Body of pancreas (tissue), 4 donors: ENCODE measurements around the gene SEMA5B.

ENCODE experiments used
- POLR2A ChIP-seq, 3 donors: fragments of 450-650 bp; IDR thresholded peaks; one replicate each; pipeline ENCODE4 v1.6.1; 2016; ENCODE audit warnings: antibody characterized with exemption in 3 of 3, mild to moderate bottlenecking in 2 of 3
- TF ChIP-seq, protein P1 (sequence below), 7 experiments: fragments of 450-650 bp in 4 of 7; fragments of 200-600 bp in 3 of 7; sonication (generic) in 3 of 7; IDR thresholded peaks; one replicate each; pipeline ENCODE4 v1.5.1; 2016 to 2019; ENCODE audit warnings: antibody characterized with exemption in 7 of 7

DNA sequence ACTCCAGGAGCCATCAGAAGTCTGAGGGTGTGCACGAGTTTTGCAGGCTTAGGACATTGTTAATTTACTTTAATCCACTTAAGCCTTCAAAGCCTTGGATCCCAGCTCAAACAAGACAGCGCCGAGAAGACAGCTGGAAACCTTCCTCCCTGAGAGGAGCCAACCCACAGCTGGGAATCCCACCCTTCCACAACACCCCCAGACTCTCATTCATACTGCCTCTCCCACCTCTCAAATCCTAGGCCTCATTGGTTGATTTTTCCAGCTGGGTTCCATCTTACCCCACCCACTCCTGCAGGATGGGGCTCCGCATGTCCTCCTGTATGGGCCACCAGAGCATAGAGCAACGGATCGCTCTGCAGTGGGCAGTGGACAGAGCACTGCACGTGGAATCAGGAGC lies 80.4 kb downstream of the SEMA5B start:
- TF ChIP-seq, protein P1, sequence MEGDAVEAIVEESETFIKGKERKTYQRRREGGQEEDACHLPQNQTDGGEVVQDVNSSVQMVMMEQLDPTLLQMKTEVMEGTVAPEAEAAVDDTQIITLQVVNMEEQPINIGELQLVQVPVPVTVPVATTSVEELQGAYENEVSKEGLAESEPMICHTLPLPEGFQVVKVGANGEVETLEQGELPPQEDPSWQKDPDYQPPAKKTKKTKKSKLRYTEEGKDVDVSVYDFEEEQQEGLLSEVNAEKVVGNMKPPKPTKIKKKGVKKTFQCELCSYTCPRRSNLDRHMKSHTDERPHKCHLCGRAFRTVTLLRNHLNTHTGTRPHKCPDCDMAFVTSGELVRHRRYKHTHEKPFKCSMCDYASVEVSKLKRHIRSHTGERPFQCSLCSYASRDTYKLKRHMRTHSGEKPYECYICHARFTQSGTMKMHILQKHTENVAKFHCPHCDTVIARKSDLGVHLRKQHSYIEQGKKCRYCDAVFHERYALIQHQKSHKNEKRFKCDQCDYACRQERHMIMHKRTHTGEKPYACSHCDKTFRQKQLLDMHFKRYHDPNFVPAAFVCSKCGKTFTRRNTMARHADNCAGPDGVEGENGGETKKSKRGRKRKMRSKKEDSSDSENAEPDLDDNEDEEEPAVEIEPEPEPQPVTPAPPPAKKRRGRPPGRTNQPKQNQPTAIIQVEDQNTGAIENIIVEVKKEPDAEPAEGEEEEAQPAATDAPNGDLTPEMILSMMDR (IDR thresholded peaks at IDR 0.05): no peak
- TF ChIP-seq POLR2A (IDR thresholded peaks at IDR 0.05): no peak
